NCI-H2196 (cell line): Measurements from ENCODE around the gene G6PC2.
A peak's percentile ranks its signal among the peaks of the same experiment; 100 is the strongest.
"Not testable (repeated sequence)": the region's sequence is repeated elsewhere in the genome, so short reads cannot be mapped to it uniquely, and the experiment has no call there.

ENCODE experiments used
- DNase-seq: peaks from one replicate; lab custom pipeline; 2025; ENCODE audit not compliant: unreplicated experiment; lab: John Stamatoyannopoulos, UW

G6PC2 gene

GRCh38 chr2:168901003-168901402, at the start of gene G6PC2:
Gene G6PC2, plus strand, starts transcription at chr2:168901291. Its CDS starts 41 bp downstream, at chr2:168901332.
- DNase-seq: no peak

GRCh38 chr2:168851674-168852320, 49.3 kb upstream of the G6PC2 start:
- DNase-seq: peak; percentile 50

- DNase-seq: no peak
These were observed 48.6 kb upstream of the G6PC2 start for GRCh38 chr2:168852481-168852880.

GRCh38 chr2:168853471-168853870, 47.6 kb upstream of the G6PC2 start:
- no peak for DNase-seq

GRCh38 chr2:168854651-168855050, 46.4 kb upstream of the G6PC2 start:
- DNase-seq: no peak

- DNase-seq: no peak
These were observed 45.5 kb upstream of the G6PC2 start for GRCh38 chr2:168855601-168856000.

- no peak for DNase-seq
These were observed 42.9 kb upstream of the G6PC2 start for GRCh38 chr2:168858146-168858545.

- not testable (repeated sequence) for DNase-seq
These were observed 33.9 kb upstream of the G6PC2 start for GRCh38 chr2:168867164-168867563.

- DNase-seq: not testable (repeated sequence)
These were observed 30.7 kb upstream of the G6PC2 start for GRCh38 chr2:168870369-168870768.

GRCh38 chr2:168870824-168871223, 30.3 kb upstream of the G6PC2 start:
- DNase-seq: not testable (repeated sequence)

GRCh38 chr2:168874368-168875054, 26.6 kb upstream of the G6PC2 start:
- DNase-seq: no peak

- DNase-seq: not testable (repeated sequence)
These were observed 18.9 kb upstream of the G6PC2 start for GRCh38 chr2:168882163-168882562.

GRCh38 chr2:168884975-168885374, 16.1 kb upstream of the G6PC2 start:
- DNase-seq: no peak

GRCh38 chr2:168889635-168890005, 11.5 kb upstream of the G6PC2 start:
- no peak for DNase-seq

GRCh38 chr2:168890006-168890782, 10.9 kb upstream of the G6PC2 start, which contains the start of gene SPC25:
Gene SPC25, minus strand, starts transcription at chr2:168890430. Its CDS starts 911 bp downstream, at chr2:168889519.
- peak; percentile 96 for DNase-seq

GRCh38 chr2:168892327-168892726, 8.8 kb upstream of the G6PC2 start:
- DNase-seq: no peak

GRCh38 chr2:168894101-168894500, 7.0 kb upstream of the G6PC2 start:
- no peak for DNase-seq

- DNase-seq: no peak
These were observed 6.4 kb upstream of the G6PC2 start for GRCh38 chr2:168894720-168895119.

- no peak for DNase-seq
These were observed 5.3 kb upstream of the G6PC2 start for GRCh38 chr2:168895771-168896170.

GRCh38 chr2:168896783-168897182, 4.3 kb upstream of the G6PC2 start:
- no peak for DNase-seq

- no peak for DNase-seq
These were observed 3.6 kb upstream of the G6PC2 start for GRCh38 chr2:168897449-168897848.

- no peak for DNase-seq
These were observed 2.8 kb downstream of the G6PC2 start for GRCh38 chr2:168903888-168904287.
